Measurements from ENCODE around the gene FBXO28. TPM values are rescaled to one million over a fixed set of nuclear protein-coding genes. Genes with fewer than 3 reads are reported as not detected.
A peak's percentile ranks its signal among the peaks of the same experiment; 100 is the strongest.

FBXO28 gene
- total RNA-seq = 10 to 100 TPM; 23.9 to 50.5 (median 26.2) TPM

DNA sequence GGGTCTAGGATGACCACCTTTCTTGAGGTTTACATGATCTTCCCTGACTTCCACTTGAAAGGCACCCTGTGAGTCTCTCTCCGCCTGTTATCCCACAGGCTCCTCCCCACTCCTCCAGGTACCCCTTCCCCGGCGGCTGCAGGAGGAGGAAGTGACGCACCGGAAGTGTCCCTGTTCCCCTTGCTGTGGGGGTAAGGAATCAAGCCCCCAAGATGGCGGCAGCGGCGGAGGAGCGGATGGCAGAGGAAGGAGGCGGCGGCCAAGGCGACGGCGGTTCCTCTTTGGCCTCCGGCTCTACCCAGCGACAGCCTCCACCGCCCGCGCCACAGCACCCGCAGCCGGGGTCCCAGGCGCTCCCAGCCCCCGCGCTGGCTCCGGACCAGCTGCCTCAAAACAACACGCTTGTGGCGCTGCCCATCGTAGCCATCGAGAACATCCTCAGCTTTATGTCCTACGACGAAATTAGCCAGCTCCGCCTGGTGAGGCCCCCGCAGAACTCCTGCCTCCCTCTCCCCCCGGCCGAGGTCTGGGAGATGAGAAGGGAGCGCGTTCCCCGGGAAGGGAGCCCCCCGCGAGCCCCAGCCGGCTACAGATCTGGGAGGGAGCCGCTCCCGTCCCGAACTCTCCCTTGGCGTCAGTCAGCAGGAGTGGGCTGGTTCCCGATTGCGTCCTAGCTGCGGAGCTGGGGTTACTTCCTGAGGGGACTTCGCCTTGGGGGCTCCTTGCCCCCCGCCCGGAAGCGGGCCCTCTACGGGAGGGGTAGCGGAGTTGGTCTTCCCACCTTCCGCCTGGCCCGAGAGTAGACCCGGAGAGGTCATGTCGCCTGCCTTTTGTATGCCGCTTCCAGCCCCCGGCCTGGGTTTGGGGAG lies at the start of gene FBXO28:
TSS of gene FBXO28 (plus strand) at position 194 of the 869 bp plus-strand sequence. CDS start at position 213, 19 bp downstream.
- intact Hi-C loops (cut with DNase I; ENCODE audit: low total_unique reads) = no loop called here
- Histone ChIP-seq H3K4me1 (no peaks in the 10 kb centered on the region), H3K4me3 (peak within 1 kb of the TSS; percentile 68 to 90 (median 83)), H3K27ac (peak within 1 kb of the TSS; percentile 93 to 97), H3K9me3 (no peaks in the 10 kb centered on the region), H3K27me3 (no peaks in the 10 kb centered on the region), H3K36me3 (no peaks in the 10 kb centered on the region)
- peak; percentile 95 to 96 for DNase-seq (ENCODE audit: low spot score in 2 of 2)
- peak; percentile 91 for TF ChIP-seq POLR2A (IDR thresholded peaks at IDR 0.05)
- TF ChIP-seq, protein P1, sequence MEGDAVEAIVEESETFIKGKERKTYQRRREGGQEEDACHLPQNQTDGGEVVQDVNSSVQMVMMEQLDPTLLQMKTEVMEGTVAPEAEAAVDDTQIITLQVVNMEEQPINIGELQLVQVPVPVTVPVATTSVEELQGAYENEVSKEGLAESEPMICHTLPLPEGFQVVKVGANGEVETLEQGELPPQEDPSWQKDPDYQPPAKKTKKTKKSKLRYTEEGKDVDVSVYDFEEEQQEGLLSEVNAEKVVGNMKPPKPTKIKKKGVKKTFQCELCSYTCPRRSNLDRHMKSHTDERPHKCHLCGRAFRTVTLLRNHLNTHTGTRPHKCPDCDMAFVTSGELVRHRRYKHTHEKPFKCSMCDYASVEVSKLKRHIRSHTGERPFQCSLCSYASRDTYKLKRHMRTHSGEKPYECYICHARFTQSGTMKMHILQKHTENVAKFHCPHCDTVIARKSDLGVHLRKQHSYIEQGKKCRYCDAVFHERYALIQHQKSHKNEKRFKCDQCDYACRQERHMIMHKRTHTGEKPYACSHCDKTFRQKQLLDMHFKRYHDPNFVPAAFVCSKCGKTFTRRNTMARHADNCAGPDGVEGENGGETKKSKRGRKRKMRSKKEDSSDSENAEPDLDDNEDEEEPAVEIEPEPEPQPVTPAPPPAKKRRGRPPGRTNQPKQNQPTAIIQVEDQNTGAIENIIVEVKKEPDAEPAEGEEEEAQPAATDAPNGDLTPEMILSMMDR (IDR thresholded peaks at IDR 0.05) = no peak
- peak; percentile 96 to 99 (median 97) for TF ChIP-seq POLR2AphosphoS5 (IDR thresholded peaks at IDR 0.05)

DNA sequence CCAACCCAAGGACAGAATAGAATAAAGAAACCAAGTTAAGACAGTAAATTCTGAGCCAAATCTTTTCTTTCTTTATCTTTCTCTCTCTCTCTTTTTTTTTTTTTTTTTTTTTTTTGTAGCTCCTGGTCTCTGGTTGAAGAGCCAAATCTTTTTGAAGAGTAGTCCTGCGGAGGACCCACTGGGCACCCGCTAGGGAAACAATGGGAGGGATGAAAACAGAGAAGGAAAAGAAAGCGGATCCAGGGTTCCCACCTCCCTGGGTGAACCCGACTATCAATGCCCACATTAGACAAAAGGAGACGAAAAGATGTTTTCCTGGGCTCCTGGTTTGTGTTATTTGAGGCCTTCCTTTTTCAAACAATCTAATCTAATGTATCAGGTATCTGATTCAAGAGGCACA lies 49.8 kb upstream of the FBXO28 start:
- DNase-seq (ENCODE audit: low spot score in 2 of 2) = no peak
- no peak overlapping the region for H3K27ac ChIP-seq
- no peaks in the 10 kb centered on the region for H3K4me1 ChIP-seq
- no peak overlapping the region for H3K4me3 ChIP-seq
- H3K9me3 ChIP-seq = peaks cover 0 to 5% of the 10 kb centered on the region in 2 donors
- H3K36me3 ChIP-seq = no peaks in the 10 kb centered on the region
- intact Hi-C loops (cut with DNase I; ENCODE audit: low total_unique reads) = no loop called here
- TF ChIP-seq, protein P1 (IDR thresholded peaks at IDR 0.05) = no peak
- TF ChIP-seq POLR2AphosphoS5 (IDR thresholded peaks at IDR 0.05) (no peak), POLR2A (IDR thresholded peaks at IDR 0.05) (no peak)
- H3K27me3 ChIP-seq = no peaks in the 10 kb centered on the region

GRCh38 chr1:224065455-224065854 lies 48.5 kb upstream of the FBXO28 start:
- no peaks in the 10 kb centered on the region for H3K4me1 ChIP-seq
- intact Hi-C loops (cut with DNase I; ENCODE audit: low total_unique reads) = no loop called here
- H3K27ac ChIP-seq = peak overlapping the region in 1 of 2 donors; percentile 54
- DNase-seq (ENCODE audit: low spot score in 2 of 2) = peak in 1 of 2 donors; percentile 18
- H3K9me3 ChIP-seq = no peaks in the 10 kb centered on the region
- H3K36me3 ChIP-seq = no peaks in the 10 kb centered on the region
- no peaks in the 10 kb centered on the region for H3K27me3 ChIP-seq
- no peak for TF ChIP-seq POLR2A (IDR thresholded peaks at IDR 0.05)
- TF ChIP-seq, protein P1 (IDR thresholded peaks at IDR 0.05) = no peak
- no peak for TF ChIP-seq POLR2AphosphoS5 (IDR thresholded peaks at IDR 0.05)
- H3K4me3 ChIP-seq = no peak overlapping the region

- DNase-seq (ENCODE audit: low spot score in 2 of 2) = no peak
- intact Hi-C loops (cut with DNase I; ENCODE audit: low total_unique reads) = no loop called here
- no peak for TF ChIP-seq POLR2A (IDR thresholded peaks at IDR 0.05)
- TF ChIP-seq, protein P1 (IDR thresholded peaks at IDR 0.05) = no peak
- TF ChIP-seq POLR2AphosphoS5 (IDR thresholded peaks at IDR 0.05) = no peak
- Histone ChIP-seq H3K27me3 (no peaks in the 10 kb centered on the region), H3K4me3 (no peak overlapping the region), H3K4me1 (no peaks in the 10 kb centered on the region), H3K36me3 (no peaks in the 10 kb centered on the region), H3K9me3 (no peaks in the 10 kb centered on the region), H3K27ac (no peak overlapping the region)
These were observed 46.7 kb upstream of the FBXO28 start for GRCh38 chr1:224067207-224067606.

Data from breast epithelium (tissue), 4 donors.